Activated naive CD4-positive, alpha-beta T cell treated with anti-CD3 and anti-CD28 coated beads, Interleukin-2, amount 10 ng/mL, durations not matched to agents 7 days and 5 days (primary cell): ENCODE measurements around the gene TMEM59L.
A peak's percentile ranks its signal among the peaks of the same experiment; 100 is the strongest.

Experiments
- CTCF ChIA-PET: fragments of 350-600 bp; sonication (Branson Sonifier 250); formaldehyde crosslinking; loops from one replicate; lab custom pipeline; 2021; ENCODE audit warnings: antibody characterized with exemption; lab: Charles Lee
- DNase-seq: peaks from one replicate; pipeline ENCODE4 v3.0.0-alpha.2; 2020
- H3K27ac Mint-ChIP-seq: one replicate; pipeline ENCODE4 v1.8.0; 2021; ENCODE audit warnings: mild to moderate bottlenecking, moderate library complexity, mixed read lengths
- H3K27me3 Mint-ChIP-seq: one replicate; pipeline ENCODE4 v1.8.0; 2021; ENCODE audit warnings: mild to moderate bottlenecking, mixed read lengths
- H3K36me3 Mint-ChIP-seq: one replicate; pipeline ENCODE4 v1.8.0; 2021; ENCODE audit warnings: mixed read lengths
- H3K4me1 Mint-ChIP-seq: one replicate; pipeline ENCODE4 v1.8.0; 2021; ENCODE audit warnings: mixed read lengths
- H3K4me3 Mint-ChIP-seq: one replicate; pipeline ENCODE4 v1.8.0; 2021; ENCODE audit warnings: mild to moderate bottlenecking, moderate library complexity, mixed read lengths
- H3K9me3 Mint-ChIP-seq: one replicate; pipeline ENCODE4 v1.8.0; 2021; ENCODE audit warnings: mixed read lengths

Gene TMEM59L

DNA sequence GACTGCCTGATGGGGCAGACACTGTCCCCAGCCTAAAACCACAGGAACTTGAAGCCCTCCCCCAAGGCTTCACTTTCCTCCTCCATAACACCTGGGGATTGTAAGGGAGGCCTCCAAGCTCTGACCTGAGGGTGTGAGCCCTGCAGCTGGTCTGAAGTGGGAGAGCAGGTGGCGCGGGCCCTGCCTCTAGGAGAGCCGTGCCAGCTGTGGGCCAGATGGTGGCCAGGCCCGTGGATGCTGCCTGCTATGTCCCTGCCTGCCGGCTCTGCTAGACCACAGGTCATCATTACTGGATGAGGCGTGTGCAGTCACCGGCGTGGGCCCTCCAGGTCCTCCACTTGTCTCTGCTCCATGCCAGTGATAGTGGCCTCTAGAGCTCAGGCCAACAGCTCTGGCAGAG lies 20.7 kb downstream of the TMEM59L start:
- no peaks in the 10 kb centered on the region for H3K36me3 Mint-ChIP-seq
- peaks cover 24% of the 10 kb centered on the region for H3K4me1 Mint-ChIP-seq
- no peak for DNase-seq
- no peak overlapping the region for H3K4me3 Mint-ChIP-seq
- peaks cover 30% of the 10 kb centered on the region for H3K27me3 Mint-ChIP-seq
- H3K27ac Mint-ChIP-seq, result no peak overlapping the region
- CTCF ChIA-PET, result interaction anchor here (0.6 kb wide), 1 partner anchor 14 kb away, joined by 3 read pairs; no protein-coding TSS in a partner anchor
- no peaks in the 10 kb centered on the region for H3K9me3 Mint-ChIP-seq

DNA sequence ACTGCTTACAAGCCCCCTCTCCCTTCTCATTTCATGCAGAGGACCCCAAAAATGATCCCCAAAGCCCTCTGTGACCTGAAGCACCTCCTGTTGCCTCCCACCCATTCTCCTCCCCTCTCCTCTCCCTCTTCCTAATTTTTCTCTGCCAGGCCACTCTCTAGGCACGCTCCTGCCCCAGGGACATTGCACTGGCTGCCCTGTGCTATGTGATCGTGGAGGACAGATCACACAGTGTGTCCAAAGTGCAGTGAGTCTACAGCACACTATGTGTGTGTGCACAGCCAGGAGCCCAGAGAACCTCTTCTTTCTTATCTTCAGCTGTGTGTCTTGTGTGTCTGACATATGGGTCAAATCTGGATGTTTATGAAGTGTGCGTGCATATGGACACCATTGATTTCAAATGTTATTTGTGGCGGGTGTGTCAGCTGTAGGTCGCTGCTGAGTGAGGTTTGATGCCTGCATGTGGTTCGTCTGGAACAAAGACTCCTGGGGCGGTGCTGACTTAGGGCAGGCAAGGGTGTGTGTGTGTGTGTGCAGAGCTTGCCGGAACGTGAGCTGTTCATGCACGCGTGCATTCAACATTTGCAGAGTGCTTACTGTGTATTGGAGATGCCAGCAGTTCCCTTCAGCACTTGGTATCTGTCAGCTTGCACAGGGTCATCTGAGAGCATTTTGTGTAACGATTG lies 22.1 kb downstream of the TMEM59L start:
- peaks cover 26% of the 10 kb centered on the region for H3K27me3 Mint-ChIP-seq
- H3K4me1 Mint-ChIP-seq, result peaks cover 27% of the 10 kb centered on the region
- H3K27ac Mint-ChIP-seq, result no peak overlapping the region
- no peak for DNase-seq
- H3K4me3 Mint-ChIP-seq, result no peak overlapping the region
- CTCF ChIA-PET, result no interaction called here
- H3K9me3 Mint-ChIP-seq, result no peaks in the 10 kb centered on the region
- no peaks in the 10 kb centered on the region for H3K36me3 Mint-ChIP-seq

DNA sequence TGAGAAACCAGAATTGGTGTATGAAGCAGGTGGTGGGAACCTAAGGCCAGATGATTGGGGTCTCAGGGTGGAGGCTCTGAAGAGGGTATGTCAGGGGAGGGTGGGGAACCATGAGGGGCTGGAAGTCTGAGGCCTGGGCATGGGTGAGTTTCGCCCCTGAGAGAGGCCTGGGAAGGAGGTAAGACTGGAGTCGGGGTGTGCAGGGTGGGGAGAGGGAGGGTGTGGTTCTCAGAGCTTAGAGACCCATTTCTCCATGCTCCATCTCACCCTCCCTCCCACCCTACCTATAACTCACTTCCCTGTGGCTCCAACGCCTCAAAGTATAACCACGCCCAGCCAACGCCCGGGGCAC lies 23.1 kb downstream of the TMEM59L start:
- no peak for DNase-seq
- H3K9me3 Mint-ChIP-seq, result no peaks in the 10 kb centered on the region

DNA sequence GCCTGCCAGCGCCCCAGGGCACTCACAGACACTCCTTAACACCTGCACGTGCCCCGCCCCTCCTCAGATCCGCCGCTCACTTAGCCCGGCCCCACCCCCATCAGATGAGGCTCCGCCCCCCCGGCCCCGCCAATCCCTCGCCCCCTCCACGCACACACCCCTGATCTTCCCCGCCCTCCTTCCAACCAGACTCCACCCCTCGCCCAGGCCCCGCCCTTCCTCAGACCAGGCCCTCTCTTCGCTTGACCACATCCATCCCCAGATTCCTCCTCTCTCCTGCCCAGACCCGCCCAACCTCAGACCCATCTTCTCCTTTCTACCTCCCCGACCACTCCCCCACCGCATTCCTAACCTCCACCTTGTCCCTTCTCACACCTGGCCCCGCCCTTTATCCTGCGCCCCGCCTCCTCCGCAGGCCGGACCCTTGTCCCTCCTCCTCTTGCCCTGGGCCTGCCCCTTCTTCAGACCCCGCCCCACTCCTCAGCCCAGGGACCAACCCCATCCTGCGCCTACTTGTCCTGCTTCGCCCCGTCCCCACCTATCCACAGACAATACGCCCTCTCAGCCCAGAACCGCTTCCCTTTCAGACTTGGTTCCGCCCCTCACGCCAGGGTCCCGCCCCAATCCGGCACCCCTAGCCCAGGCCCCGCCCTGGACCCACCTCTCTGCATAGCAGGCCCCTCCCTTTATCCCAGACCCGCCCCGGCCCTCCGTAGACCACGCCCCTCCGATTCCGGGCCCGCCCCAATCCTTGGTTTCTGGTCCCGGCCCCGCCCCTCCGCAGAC lies 23.7 kb downstream of the TMEM59L start:
- Mint-ChIP-seq H3K27ac (peak overlapping the region; percentile 88), H3K9me3 (no peaks in the 10 kb centered on the region), H3K4me1 (peaks cover 27% of the 10 kb centered on the region), H3K27me3 (peaks cover 26% of the 10 kb centered on the region), H3K36me3 (no peaks in the 10 kb centered on the region), H3K4me3 (peak overlapping the region; percentile 71)
- peak; percentile 99 for DNase-seq
- CTCF ChIA-PET, result no interaction called here

More for the DNA sequence above, 23.1 kb downstream of the TMEM59L start:
- H3K36me3 Mint-ChIP-seq, result no peaks in the 10 kb centered on the region
- peak overlapping the region; percentile 88 for H3K27ac Mint-ChIP-seq
- CTCF ChIA-PET, result no interaction called here
- H3K4me3 Mint-ChIP-seq, result peak overlapping the region; percentile 71
- peaks cover 27% of the 10 kb centered on the region for H3K4me1 Mint-ChIP-seq
- peaks cover 26% of the 10 kb centered on the region for H3K27me3 Mint-ChIP-seq

DNA sequence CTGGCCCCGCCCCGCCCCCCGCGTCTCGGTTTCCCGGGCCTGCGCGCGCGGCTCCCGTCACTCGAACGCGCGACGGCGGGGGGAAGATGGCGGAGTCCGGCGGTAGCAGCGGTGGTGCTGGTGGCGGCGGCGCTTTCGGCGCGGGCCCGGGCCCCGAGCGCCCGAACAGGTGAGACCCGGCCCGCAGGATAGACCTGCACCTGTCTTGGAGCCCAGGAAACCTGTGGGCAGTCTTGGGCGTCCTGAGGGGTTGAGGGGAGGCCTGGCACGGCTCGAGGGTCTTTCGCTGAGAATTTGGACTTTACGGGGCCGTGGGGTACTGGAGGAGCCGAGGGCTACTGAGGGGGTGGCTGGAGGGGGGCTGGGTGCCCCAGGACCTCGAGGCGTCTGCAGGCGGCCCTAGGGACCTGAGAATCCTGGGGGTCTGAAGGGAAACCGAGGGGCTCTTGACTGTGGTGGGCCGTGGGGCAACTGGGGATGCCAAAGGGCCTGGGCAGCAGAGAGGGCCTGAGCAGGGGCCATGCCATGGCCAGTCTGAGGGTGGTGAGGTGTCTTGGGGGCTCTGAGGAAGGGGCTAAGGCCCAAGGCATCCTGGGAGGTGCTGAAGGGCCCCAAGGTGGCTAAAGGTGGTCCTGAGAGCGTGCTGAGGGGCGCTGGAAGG lies 24.4 kb downstream of the TMEM59L start, which contains the start of gene KLHL26:
Gene KLHL26, plus strand, starts transcription at position 60 of the 661 bp plus-strand sequence. Its CDS starts 27 bp downstream, at position 87.
- DNase-seq, result no peak
- Mint-ChIP-seq H3K36me3 (no peaks in the 10 kb centered on the region), H3K4me3 (peak within 1 kb of the TSS; percentile 71), H3K27ac (peak within 1 kb of the TSS; percentile 88), H3K4me1 (peaks cover 27% of the 10 kb centered on the region), H3K27me3 (peaks cover 26% of the 10 kb centered on the region), H3K9me3 (no peaks in the 10 kb centered on the region)
- CTCF ChIA-PET, result no interaction called here

DNA sequence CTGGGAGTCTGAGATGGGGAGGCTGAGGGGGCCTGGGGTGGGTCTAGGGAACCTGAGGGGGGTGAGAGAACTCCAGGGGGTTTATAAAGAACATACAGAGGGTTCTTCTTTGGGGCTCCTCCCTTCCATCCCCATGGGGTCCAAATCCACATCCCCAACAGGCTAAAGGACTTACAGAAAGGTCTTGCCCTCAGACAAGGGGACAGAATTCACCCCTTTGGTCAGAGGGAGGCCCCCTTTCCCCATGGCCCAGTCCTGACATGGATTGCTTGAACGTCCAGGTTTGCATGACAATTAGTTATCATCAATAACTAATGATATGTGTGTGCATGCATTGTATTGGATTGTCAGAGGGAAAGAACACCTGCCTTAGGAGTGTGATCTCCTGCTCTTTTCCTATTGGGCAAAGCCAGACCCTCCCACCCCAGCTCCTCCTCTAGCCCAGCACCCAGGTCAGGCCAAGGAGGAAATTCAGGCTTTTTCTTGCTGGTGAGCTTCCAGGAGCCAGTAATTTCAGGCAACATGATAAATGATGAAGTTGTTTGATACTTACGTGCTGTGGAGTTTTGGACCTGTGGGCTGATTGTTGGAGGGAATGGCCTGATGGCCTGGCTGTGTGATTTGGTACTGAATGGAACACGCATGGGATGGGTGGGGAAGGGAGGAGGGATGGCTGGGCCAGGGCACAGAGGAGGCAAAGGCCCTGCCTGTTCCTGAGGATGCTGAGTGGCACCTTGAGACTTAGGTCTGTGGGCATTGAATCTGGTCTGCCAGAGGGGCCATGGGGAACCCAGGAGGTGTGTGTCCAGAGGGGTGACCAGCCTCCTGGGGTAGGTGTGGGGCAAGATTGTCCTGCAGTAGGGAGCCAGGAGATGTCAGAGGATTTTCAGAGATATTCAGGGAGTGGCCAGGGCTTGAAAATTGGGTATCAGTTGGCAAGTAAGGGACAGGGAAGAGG lies 25.3 kb downstream of the TMEM59L start:
- H3K4me1 Mint-ChIP-seq, result peaks cover 27% of the 10 kb centered on the region
- CTCF ChIA-PET, result no interaction called here
- no peak for DNase-seq

DNA sequence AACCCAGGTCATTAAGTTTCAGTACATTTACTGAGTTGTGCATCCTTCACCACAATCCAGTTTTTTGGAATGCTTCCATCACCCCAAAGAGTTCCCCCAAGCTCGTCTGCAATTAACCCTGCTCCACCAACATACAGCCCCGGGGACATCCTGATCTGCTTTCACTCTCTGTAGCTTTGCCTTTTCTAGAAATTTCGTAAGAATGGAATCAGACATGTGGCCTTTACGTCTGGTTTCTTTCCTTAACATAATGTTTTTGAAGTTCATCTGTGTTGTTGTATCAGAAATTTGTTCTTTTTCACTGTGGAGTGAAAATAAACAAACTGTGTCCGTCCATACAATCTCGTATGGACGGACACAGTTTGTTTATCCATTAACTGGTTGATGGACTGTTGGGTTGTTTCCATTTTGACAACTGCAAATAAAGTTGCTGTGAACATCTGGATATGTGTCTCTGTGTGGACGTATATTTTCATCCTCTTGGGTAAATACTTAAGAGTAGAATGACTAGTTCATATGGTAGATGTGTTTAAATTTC lies 27.1 kb downstream of the TMEM59L start:
- Mint-ChIP-seq H3K4me1 (peaks cover 28% of the 10 kb centered on the region), H3K4me3 (no peak overlapping the region), H3K27me3 (peaks cover 13% of the 10 kb centered on the region), H3K27ac (no peak overlapping the region), H3K36me3 (no peaks in the 10 kb centered on the region), H3K9me3 (no peaks in the 10 kb centered on the region)
- CTCF ChIA-PET, result no interaction called here
- DNase-seq, result no peak

More for the DNA sequence above, 25.3 kb downstream of the TMEM59L start:
- H3K27me3 Mint-ChIP-seq, result peaks cover 26% of the 10 kb centered on the region
- H3K9me3 Mint-ChIP-seq, result no peaks in the 10 kb centered on the region
- H3K36me3 Mint-ChIP-seq, result no peaks in the 10 kb centered on the region
- H3K4me3 Mint-ChIP-seq, result peak overlapping the region; percentile 71
- peak overlapping the region; percentile 19 for H3K27ac Mint-ChIP-seq

DNA sequence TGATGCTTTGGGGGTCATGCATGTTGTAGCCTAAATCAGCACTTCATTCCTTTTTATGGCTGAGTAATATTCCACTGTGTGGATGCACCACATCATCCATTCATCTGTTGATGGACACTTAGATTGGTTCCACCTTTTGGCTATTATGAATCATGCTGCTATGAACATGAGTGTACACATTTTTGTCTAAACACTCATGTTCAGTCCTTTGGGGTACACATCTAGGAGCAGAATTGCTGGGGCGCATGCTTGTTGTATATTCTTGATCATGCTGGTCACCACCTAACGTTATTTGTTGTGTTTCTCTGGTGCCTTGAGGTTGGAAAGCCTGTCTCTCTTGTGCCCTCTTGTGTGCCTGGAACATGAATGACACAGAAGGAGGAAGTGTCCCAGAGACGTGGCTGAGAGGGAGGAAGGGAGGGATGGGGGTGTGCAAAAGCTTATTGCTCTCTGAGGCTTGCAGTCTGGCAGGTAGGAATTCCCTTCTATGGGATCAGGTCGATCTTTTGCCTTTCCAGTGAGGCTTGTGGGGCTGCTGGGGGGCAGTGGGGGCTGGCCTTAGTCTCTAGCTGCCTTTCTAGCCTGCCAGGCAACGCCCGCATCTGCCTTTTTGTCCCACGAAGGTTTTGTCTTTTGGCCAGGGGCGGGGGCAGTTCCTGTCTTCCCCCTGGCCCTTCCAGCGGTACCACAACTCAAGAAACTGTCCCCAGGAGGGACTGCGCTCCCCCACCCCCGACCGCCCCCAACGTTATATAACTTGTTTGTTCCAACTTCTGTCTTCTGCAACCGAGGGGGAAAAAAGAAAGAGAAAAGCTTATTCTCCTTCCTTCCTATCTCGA lies 31.7 kb downstream of the TMEM59L start:
- H3K9me3 Mint-ChIP-seq, result no peaks in the 10 kb centered on the region
- no peak overlapping the region for H3K4me3 Mint-ChIP-seq
- H3K27me3 Mint-ChIP-seq, result no peaks in the 10 kb centered on the region
- CTCF ChIA-PET, result interaction anchor here (0.9 kb wide), 1 partner anchor 58 kb away, joined by 3 read pairs; no protein-coding TSS in a partner anchor
- DNase-seq, result no peak
- no peak overlapping the region for H3K27ac Mint-ChIP-seq
- peaks cover 1% of the 10 kb centered on the region for H3K36me3 Mint-ChIP-seq
- H3K4me1 Mint-ChIP-seq, result peaks cover 9% of the 10 kb centered on the region

DNA sequence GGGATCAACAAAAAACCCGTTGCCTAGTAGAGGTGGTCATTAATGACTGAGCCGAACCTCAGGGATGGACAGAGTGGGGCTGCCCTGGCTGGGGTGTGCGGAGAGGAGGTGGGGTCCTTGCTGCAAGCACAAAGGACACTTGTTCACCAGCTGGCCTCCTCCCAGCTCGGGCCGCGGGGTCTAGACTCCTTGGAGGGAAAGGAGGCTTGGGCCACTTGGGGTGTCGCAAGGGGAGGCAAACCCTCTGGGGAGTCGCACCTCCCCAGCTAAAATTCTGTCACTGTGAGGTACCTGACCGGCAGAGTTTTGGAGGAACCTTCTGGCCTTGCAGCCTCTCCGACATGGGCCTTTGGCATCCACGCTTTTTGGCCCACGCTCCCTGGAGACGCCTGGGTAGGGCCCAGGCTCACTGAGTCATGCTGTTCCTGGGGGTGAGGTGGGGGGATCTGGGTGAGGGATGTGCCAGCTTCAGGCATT lies 32.4 kb downstream of the TMEM59L start:
- H3K4me3 Mint-ChIP-seq, result no peak overlapping the region
- no peak overlapping the region for H3K27ac Mint-ChIP-seq
- peaks cover 1% of the 10 kb centered on the region for H3K36me3 Mint-ChIP-seq
- CTCF ChIA-PET, result interaction anchor here (0.9 kb wide), 1 partner anchor 59 kb away, joined by 3 read pairs; no protein-coding TSS in a partner anchor
- H3K4me1 Mint-ChIP-seq, result peaks cover 9% of the 10 kb centered on the region
- H3K9me3 Mint-ChIP-seq, result no peaks in the 10 kb centered on the region
- H3K27me3 Mint-ChIP-seq, result no peaks in the 10 kb centered on the region
- DNase-seq, result no peak

DNA sequence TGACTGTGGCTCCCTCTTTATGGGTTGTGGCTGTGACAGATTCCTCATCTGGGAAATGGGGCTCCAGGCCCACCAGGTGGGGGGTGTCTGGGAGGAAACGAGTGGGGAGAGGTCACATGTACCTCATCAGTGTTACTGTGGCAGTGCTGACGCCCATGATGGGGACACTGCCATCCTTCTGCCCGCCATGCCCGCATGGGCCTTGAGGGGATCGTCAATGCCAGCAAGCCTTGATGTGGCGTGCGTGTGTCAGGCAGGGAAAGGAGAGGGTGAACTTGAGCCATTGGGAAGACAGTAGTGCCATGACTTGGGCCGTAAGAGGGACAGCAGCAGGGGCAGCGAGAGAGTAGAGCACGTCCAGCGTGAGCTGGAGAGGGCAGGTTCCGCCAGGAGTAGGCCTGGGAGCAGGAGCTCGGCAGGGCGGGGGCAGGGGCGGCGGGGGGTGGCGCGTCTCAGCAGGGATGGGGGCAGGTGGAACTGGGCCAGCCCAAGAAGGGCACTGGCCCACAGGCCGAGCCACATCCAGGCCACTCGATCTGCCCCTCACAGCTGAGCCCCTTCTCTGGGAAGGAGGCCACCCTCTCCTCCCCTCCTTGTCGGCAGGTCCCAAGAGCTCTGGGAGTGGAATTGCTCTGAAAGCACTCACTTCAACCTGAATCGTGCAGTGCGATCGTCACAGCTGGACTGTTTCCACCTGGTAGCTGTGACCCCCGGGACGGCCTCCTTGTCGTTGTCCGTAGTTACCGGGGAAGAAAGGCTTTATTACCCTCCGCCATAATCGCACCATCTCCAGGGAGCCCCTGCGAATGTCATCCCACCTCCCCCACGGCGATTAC lies 34.1 kb downstream of the TMEM59L start:
- peaks cover 1% of the 10 kb centered on the region for H3K36me3 Mint-ChIP-seq
- CTCF ChIA-PET, result no interaction called here
- no peaks in the 10 kb centered on the region for H3K9me3 Mint-ChIP-seq
- peaks cover 9% of the 10 kb centered on the region for H3K4me1 Mint-ChIP-seq
- DNase-seq, result no peak
- no peak overlapping the region for H3K4me3 Mint-ChIP-seq
- H3K27me3 Mint-ChIP-seq, result no peaks in the 10 kb centered on the region
- no peak overlapping the region for H3K27ac Mint-ChIP-seq

DNA sequence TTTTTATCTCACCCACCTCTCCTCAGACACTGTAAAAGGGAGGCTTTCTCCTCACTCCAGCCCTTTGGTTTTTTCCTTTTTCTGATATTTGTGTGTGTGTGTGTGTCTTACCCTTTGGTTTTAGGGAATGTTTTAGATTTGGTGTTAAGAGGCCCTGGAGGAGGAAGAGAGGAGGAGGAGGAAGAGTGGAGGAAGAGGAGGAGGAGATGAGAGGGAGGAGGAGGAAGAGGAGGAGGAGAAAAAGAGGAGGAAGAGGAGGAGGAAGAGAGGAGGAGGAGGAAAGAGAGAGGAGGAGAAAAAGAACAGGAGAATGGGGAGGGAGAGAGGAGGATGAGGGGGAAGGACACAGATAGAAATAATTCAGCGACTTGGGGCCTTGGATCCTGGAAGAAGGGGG lies 34.7 kb downstream of the TMEM59L start:
- Mint-ChIP-seq H3K4me1 (peaks cover 9% of the 10 kb centered on the region), H3K4me3 (no peak overlapping the region), H3K9me3 (no peaks in the 10 kb centered on the region), H3K27me3 (no peaks in the 10 kb centered on the region), H3K27ac (no peak overlapping the region), H3K36me3 (peaks cover 1% of the 10 kb centered on the region)
- no peak for DNase-seq
- CTCF ChIA-PET, result no interaction called here

DNA sequence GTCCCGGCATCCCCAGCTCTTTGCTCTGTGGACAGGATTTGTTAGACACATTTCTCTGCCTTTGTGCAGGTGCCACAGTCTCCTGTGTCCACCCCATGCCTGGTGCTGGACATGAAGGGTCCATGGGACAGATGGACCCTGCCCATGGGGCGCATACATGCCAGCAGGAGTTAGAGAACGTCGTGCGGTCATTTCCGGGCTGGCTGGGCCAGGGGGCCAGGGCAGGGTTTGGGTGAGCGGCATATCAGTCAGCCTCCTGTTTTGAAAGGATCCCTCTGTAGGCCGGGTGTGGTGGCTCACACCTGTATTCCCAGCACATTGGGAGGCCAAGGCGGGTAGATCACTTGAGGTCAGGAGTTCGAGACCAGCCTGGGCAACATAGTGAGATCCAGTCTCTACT lies 35.1 kb downstream of the TMEM59L start:
- CTCF ChIA-PET, result no interaction called here
- no peak for DNase-seq
- Mint-ChIP-seq H3K4me3 (no peak overlapping the region), H3K27me3 (no peaks in the 10 kb centered on the region), H3K36me3 (peaks cover 1% of the 10 kb centered on the region), H3K4me1 (peaks cover 9% of the 10 kb centered on the region), H3K27ac (no peak overlapping the region), H3K9me3 (no peaks in the 10 kb centered on the region)
